MM.1S (cell line): Measurements from ENCODE around the gene RIC8A.

ENCODE experiments used
- EZH2 ChIP-seq: fragments of 300-600 bp; sonication (generic); optimal IDR thresholded peaks from 2 replicates; pipeline ENCODE3; 2017; ENCODE audit warnings: low read depth, mild to moderate bottlenecking, antibody characterized with exemption, low read length, mixed read lengths
- EZH2phosphoT487 ChIP-seq: fragments of 300-600 bp; sonication (generic); IDR thresholded peaks from 2 replicates; pipeline ENCODE4 v1.6.1; 2018; ENCODE audit warnings: antibody characterized with exemption, low read length
- TF ChIP-seq, protein P1 (sequence below): fragments of 300-600 bp; sonication (generic); IDR thresholded peaks from 2 replicates; pipeline ENCODE4 v1.5.1; 2016; ENCODE audit warnings: antibody characterized with exemption, low read length, mixed read lengths

- TF ChIP-seq, protein P1, sequence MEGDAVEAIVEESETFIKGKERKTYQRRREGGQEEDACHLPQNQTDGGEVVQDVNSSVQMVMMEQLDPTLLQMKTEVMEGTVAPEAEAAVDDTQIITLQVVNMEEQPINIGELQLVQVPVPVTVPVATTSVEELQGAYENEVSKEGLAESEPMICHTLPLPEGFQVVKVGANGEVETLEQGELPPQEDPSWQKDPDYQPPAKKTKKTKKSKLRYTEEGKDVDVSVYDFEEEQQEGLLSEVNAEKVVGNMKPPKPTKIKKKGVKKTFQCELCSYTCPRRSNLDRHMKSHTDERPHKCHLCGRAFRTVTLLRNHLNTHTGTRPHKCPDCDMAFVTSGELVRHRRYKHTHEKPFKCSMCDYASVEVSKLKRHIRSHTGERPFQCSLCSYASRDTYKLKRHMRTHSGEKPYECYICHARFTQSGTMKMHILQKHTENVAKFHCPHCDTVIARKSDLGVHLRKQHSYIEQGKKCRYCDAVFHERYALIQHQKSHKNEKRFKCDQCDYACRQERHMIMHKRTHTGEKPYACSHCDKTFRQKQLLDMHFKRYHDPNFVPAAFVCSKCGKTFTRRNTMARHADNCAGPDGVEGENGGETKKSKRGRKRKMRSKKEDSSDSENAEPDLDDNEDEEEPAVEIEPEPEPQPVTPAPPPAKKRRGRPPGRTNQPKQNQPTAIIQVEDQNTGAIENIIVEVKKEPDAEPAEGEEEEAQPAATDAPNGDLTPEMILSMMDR: no peak
- TF ChIP-seq EZH2phosphoT487: no peak
- no peak for TF ChIP-seq EZH2
These were observed 29.6 kb downstream of the RIC8A start, which contains the start of gene PSMD13 for GRCh38 chr11:236774-237767.
